HG02623 (cell line): ENCODE data around the gene C6orf15.

Experiments used
- ATAC-seq: cut with Tn5 transposase; IDR thresholded peaks from one replicate; pipeline ENCODE4 v1.9.1; 2021; ENCODE audit warnings: moderate library complexity; ENCODE audit not compliant: unreplicated experiment

C6orf15 gene

DNA sequence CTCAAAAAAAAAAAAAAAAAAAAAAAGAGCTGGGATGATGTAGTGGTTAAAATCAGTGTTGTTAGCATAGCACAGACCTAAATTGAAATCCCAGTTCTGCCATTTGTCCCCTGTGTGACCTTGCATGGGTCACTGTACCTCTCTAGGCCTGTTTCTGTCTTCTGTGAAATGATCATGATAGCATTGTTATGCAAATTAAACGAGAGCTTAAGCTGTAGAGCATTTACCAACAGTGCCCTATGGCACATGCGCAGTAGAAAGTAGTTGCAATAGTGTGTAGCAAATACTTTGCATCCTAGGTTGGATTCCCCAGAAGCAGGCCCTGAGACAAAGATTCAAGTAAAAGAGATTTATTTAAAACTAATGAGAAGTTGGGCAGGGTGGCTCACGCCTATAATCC, 19.2 kb upstream of the C6orf15 start:
- ATAC-seq, result no peak

DNA sequence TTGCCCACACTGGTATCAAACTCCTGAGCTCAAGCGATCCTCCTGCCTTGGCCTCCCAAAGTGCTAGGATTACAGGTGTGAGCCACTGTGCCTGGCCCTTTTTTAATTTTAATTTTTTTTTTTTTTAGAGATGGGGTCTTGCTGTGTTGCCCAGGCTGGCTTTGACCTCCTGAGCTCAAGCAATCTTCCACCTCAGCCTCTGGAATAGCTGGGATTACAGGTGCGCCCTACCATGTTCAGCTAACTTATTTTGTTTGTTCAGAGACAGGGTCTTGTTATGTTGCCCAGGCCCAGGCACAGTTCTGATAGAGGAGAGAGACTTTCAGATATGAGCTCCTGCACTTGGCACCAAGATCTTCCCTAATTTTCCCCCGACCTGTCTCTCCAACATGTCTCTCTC, 18.4 kb upstream of the C6orf15 start:
- ATAC-seq, result no peak

DNA sequence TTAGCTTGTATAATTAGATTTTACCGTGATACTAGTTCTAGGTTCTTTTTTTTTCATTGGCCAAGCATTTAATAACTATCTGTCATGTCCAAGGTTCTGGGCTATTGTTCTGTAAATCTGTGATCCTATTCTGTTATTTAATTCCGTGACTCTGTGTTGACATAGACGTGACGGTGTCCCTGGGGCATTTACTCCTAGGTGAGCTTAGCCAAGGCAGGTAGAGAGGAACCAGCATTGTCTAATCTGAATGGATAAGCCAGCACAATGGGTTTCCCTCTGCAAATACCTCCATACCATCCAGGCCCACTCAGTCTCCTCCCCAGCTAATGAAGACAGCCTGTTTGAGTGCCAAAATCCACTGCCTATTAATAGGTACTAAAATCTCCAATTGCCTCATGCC, 16.8 kb upstream of the C6orf15 start:
- no peak for ATAC-seq

GRCh38 chr6:31128093-31128676, 15.8 kb upstream of the C6orf15 start:
- ATAC-seq, result no peak

- no peak for ATAC-seq
These were observed 14.2 kb upstream of the C6orf15 start for GRCh38 chr6:31126396-31127175.

DNA sequence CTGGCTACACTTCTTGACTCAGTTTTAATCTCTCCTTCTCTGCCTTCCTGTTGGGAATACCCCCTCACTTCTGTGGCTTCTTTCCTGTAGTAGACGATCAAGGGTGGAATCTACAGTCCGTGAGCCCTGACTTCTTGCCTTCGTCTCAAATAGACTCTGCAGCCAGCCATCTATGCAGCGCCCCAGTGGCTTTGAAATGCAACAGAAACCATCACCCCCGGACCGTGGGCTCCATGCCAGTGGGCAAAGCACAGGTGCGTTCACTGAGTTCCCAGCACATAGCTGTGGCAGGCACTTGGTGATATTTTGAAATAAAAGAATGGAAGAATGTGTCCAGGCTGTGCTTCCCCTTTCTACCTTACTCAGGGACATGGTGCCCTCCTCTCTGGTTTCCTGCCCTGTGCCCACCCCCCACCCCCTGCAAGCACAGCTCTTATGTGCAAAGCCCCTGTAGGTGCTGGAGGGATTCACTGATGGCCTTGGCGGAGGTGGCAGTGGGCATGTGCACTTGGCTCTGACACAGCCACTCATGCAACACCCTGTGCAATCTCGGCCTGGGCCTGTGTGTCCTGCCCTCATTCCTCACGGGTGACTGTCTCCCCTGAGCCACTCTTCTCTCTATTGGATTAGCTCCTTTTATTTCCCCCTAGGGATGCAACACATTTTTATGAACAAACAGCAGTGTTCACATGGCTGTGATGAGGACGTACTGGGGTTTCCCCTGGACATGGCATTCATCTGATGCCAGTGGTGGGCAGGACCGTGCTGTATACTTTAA, 13.4 kb upstream of the C6orf15 start:
- no peak for ATAC-seq

DNA sequence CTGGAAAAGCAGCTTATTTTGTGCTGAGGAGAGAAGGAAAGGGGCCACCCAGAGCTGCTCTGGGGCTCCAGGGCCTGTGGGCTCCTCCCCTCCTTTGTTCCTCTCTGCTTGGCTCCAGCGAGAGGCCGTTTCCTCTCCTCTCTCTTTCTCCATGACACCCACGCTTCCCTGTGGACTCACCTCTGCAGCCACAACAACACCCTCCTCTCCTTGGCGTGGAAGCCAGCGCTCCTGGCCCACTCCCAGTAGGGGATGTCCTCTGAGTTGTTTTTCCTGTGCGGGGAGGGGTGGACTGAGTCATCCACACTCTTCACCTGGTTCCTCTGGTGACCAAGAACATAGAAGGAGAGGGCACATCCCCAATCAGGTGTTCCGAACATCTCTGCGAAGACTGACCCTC, 12.8 kb upstream of the C6orf15 start:
- no peak for ATAC-seq

- ATAC-seq, result no peak
These were observed 10.7 kb upstream of the C6orf15 start for GRCh38 chr6:31122791-31123706.

GRCh38 chr6:31121131-31121790, 8.9 kb upstream of the C6orf15 start:
- no peak for ATAC-seq

DNA sequence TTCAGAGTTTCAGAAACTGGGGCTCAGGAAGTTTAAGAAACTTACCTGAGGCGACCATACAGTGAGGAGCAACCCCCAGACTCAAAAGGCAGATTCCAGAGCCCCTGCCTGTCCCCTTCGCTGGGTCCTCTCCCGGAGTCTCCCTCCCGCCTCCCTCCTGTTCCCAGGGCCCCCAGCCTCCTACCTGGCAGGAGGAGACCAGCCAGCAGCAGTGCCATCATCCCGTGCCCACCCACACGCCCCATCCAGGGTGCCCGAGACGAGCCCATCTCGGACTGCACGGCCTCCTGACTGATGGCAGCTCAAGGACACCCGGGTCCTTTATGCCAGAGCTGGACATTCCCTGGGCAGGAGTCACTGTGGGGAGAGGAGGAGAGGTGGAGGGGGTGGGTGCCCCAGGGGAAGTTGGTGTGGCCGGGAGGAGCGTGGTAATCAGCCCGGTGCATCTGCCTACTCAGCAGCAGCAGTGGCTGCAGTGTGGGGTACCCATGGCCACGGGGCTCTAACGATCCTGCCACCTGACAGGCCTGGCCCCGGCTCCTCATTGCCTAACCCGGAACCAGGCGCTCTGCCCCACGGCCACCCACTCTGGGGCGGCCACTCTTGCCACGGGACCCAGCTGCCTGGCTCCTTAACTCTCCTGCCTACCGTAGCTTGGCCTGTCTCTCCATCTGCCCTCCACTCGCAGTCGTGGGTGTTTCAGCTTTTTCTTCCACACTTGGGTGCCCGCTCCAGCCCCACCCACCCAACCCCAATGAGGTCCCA, 8.0 kb upstream of the C6orf15 start, which contains the start of gene CDSN:
Gene CDSN, minus strand, starts transcription at position 296 of the 765 bp plus-strand sequence. Its CDS starts 27 bp downstream, at position 269.
- ATAC-seq, result no peak

DNA sequence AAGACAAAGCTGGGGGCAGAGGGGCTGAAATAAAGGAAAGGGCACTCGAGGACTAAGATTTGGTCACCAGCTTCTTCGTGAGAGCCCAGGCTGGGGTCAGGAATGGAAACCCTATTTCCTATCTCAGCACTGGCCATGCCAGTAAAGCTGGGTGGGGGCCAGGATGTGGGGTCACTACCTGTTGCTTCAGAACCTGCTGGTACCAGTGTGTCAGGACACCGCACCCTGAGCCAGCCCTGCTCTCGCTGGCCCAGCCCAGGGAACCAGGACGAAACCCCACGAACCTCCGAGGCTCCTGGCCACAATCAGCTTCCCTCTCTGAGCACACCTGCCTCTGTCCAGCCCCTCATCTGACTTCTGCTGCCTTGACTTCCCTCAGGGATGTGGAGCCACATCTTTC, 5.8 kb upstream of the C6orf15 start:
- ATAC-seq, result no peak

DNA sequence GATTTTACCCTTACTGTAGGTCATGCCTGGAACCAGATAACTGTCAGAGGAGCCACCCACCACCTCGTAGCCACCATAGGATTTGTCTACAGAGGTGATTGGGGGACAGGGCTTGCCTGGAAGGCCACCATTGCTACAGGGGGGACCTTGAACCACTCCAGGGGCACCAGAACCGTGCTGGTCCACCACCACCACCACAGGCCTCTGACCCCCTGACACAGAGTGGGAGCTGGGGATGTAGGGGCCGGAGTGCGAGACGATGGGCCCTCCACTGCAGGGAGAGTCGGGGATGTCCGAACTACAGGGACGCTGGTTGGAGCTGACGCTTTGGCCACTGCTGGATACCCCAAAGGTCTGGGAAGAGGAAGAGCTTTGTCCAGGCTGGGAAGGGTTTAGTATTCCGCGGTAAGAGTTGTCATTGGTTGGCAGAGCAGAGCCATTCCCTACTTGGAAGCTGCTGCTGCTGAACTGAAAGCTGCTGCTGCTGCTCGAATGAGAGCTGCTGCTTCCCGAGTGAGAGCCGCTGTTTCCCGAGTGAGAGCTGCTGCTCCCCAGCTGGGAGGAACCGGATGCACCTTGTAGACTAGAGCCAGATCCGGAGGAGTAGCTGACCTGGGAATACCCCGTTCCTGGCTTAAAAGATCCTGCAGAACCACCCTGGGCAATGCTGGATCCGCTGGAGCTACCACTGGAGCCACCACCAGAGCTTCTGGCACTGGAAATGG, 4.4 kb upstream of the C6orf15 start:
- no peak for ATAC-seq

- no peak for ATAC-seq
These were observed 3.7 kb upstream of the C6orf15 start for GRCh38 chr6:31115941-31116560.

DNA sequence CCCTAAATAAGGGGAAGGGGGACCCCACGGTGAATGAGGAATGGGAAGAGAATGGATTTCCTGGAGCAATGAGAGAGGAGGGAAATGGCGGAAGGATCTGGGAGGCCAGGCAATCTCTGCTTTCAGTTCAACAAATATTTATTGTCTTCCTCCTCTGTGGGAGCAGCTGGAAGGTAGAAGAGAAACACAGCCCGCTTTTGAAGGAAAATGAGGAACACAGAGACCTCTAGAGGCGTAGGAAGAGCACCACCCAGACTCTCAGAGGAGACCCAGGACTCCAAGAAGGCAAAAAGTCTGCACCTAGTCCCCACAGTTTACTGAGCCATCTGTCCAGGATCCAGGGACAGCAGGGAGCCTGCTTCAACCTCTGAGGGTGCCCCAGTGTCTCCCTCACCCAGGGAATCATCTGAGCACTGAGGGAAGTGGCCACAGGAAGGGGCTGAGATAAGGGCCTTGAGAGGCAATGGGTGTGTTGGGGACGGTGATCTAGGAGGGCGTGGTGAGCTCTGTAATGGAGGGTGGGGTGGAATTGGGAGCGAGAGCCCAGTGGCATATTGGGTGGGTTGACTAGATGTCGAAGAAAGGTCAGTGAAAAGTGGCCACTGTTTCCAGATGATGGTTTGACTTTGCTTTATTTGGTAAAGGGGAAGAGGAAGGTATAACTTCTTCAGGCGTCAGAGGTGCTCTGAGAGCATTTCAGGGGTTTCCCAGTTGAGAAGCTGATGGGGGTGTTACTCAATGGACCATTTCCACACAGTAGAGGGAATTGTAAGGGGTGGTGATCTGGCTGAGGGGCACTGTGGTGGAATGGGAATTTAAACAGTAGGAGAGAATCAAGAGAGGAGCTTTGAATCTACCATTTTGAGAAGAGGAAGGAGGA, 2.8 kb upstream of the C6orf15 start:
- ATAC-seq, result no peak

- no peak for ATAC-seq
These were observed 2.1 kb upstream of the C6orf15 start, which contains the start of gene PSORS1C1 for GRCh38 chr6:31114541-31114878. TSS of gene PSORS1C1 (plus strand) at chr6:31114800. CDS start at chr6:31129633, 14,833 bp downstream.

- ATAC-seq, result no peak
These were observed 1.6 kb upstream of the C6orf15 start for GRCh38 chr6:31113861-31114540.

DNA sequence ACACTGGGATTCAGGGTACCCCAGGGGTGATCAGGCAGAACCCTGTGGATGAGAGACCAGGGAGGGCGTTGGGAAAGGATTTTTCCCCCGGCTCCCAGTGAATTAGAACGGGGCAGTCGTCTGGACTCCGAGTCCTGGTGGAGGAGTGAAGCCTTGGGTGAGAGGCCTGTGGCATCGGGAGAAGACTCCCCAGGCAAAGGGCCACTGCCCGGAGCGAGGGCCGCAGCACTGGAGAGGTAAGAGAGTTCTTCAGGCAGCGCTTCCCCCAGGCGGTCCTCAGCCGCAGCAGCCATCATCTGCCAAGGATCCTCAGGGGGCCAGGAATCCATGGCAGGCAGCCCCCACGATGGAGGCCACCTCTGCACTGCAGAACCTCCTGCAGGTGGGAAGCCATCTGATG, 663 bp downstream of the C6orf15 start:
- no peak for ATAC-seq
